Right lobe of liver (tissue), 6 donors: ENCODE results near the gene PHF2. TPM values are rescaled to one million over a fixed set of nuclear protein-coding genes. Genes with fewer than 3 reads are reported as not detected.

Experiments
- ATAC-seq, 4 donors: fragments of 200-7000 bp; cut with Tn5 transposase; one replicate each; pipeline ENCODE4 v1.9.1; 2020; ENCODE audit warnings: mild to moderate bottlenecking in 4 of 4, moderate library complexity in 4 of 4
- DNase-seq, 3 donors: peaks; one replicate each; pipeline ENCODE4 v3.0.0-alpha.2; 2020
- H3K27ac ChIP-seq, 3 donors: fragments of 200-600 bp; one replicate each; pipeline ENCODE4 v1.8.0; 2022
- H3K27me3 ChIP-seq, 2 donors: fragments of 200-600 bp; one replicate each; pipeline ENCODE4 v1.8.0; 2022
- H3K36me3 ChIP-seq, 4 donors: fragments of 200-600 bp; sonication (generic) in 1 of 4; one replicate each; pipeline versions ENCODE4 v1.5.1 to v1.8.0; 2017 to 2022; ENCODE audit warnings: control low read depth in 1 of 4
- H3K4me1 ChIP-seq, 4 donors: fragments of 200-600 bp; sonication (generic) in 1 of 4; one replicate each; pipeline versions ENCODE4 v1.5.1 to v1.8.0; 2017 to 2022; ENCODE audit warnings: control low read depth in 1 of 4
- H3K4me3 ChIP-seq, 3 donors: fragments of 200-600 bp; one replicate each; pipeline ENCODE4 v1.8.0; 2022
- H3K9me3 ChIP-seq, 4 donors: fragments of 200-600 bp; sonication (generic) in 1 of 4; one replicate each; pipeline versions ENCODE4 v1.5.1 to v1.8.0; 2017 to 2022; ENCODE audit warnings: control low read depth in 1 of 4
- CTCF ChIP-seq, 4 donors: fragments of 200-600 bp in 3 of 4; fragments of 450-650 bp in 1 of 4; IDR thresholded peaks; one replicate each; pipeline versions ENCODE4 v1.5.1 to v1.8.0; 2016 to 2022; ENCODE audit warnings: antibody characterized with exemption in 4 of 4, mild to moderate bottlenecking in 2 of 4
- POLR2A ChIP-seq: fragments of 450-650 bp; IDR thresholded peaks from one replicate; pipeline ENCODE4 v1.6.1; 2017; ENCODE audit warnings: antibody characterized with exemption, mild to moderate bottlenecking
- WGBS: methylation state at CpG from one replicate; pipeline ENCODE4 v1.1.6; 2018; ENCODE audit warnings: low coverage, low lambda C conversion rate; ENCODE audit not compliant: insufficient coverage; ENCODE audit errors: missing lambda C conversion rate; 5-methylcytosine and 5-hydroxymethylcytosine counted together
- intact Hi-C, 2 donors: fragments of 100-400 bp; cut with DNase I; formaldehyde crosslinking; loops; one replicate each; pipeline versions ENCODE4 v1.11.2 to v1.14.1; 2022
- total RNA-seq, 6 experiments: library from RNA; depleted of rRNA in 2 of 6; stranded (reverse); fragments of >200 nt in 2 of 6; fragmentation: NEBNext Ultra II Directional in 3 of 6; extraction: Animal tissue kit (Norgen Biotek cat#: 25700) in 3 of 6; gene quantifications; one replicate each; pipeline versions ENCODE4 v1.1.0 to v1.2.4, GENCODE V29; 2016 to 2023
- donor health status: DM: no; HTN: yes; CAD: no.
- donor health status: DM: no; HTN: no; CAD: no.
- donor health status: DM: no; HTN: no; CAD: no.
- donor health status: DM: no; HTN: yes; CAD: no.
- donor health status: DM: no; HTN: yes; CAD: no.

Gene PHF2
- total RNA-seq, 6 experiments from 2014 or later = 6.3 to 8.5 (median 6.8) TPM

- H3K27ac ChIP-seq = no peak overlapping the region
- WGBS = 40% methylated on average over 1 of the region's 8 CpGs
- TF ChIP-seq CTCF (IDR thresholded peaks at IDR 0.05) = no peak
- no peak for TF ChIP-seq POLR2A
- H3K4me1 ChIP-seq = peaks cover 0 to 6% (median 0%) of the 10 kb centered on the region in 4 donors
- H3K36me3 ChIP-seq = no peaks in the 10 kb centered on the region
- intact Hi-C loops = no loop called here
- no peak for DNase-seq
- no peaks in the 10 kb centered on the region for H3K9me3 ChIP-seq
- H3K27me3 ChIP-seq = no peaks in the 10 kb centered on the region
- peak in 2 of 4 donors; percentile 5 to 6 for ATAC-seq
- no peak overlapping the region for H3K4me3 ChIP-seq
These were observed 43.7 kb downstream of the PHF2 start for GRCh38 chr9:93620041-93620506.

GRCh38 chr9:93620881-93621820 lies 44.8 kb downstream of the PHF2 start:
- WGBS = 22% methylated on average over 4 of the region's 14 CpGs
- H3K4me3 ChIP-seq = no peak overlapping the region
- peak; percentile 59 to 85 (median 82) for DNase-seq

DNA sequence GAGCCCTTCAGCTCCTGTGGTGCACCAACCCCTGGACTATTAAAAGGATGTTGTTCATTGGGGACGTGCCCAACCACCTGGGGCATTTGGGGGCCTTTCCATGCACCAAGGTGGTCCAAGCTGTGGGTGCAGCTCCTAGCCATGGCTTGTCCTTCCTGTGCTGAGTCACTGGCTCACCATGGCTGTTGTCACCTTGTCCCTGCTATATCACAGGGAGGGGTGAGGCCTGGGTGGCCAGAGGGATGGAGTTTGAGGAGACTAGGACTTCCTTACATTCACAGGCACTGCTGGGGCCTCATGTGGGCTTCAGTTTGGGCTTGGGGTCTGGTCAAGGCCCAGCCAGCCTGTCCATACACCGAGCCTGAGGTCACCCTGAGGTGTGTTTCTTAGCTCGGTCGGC lies 45.5 kb downstream of the PHF2 start:
- Histone ChIP-seq H3K4me1 (peaks cover 0 to 6% (median 0%) of the 10 kb centered on the region in 4 donors), H3K36me3 (no peaks in the 10 kb centered on the region), H3K4me3 (no peak overlapping the region), H3K9me3 (no peaks in the 10 kb centered on the region), H3K27me3 (no peaks in the 10 kb centered on the region), H3K27ac (no peak overlapping the region)
- WGBS = no CpG with 5 or more reads among the region's 4 CpGs
- intact Hi-C loops = no loop called here
- DNase-seq = no peak
- ATAC-seq = no peak
- TF ChIP-seq POLR2A (no peak), CTCF (IDR thresholded peaks at IDR 0.05) (no peak)

More at GRCh38 chr9:93620881-93621820, 44.8 kb downstream of the PHF2 start:
- H3K9me3 ChIP-seq = no peaks in the 10 kb centered on the region
- no peaks in the 10 kb centered on the region for H3K36me3 ChIP-seq
- intact Hi-C loops = no loop called here
- H3K27ac ChIP-seq = no peak overlapping the region
- peaks cover 0 to 6% (median 0%) of the 10 kb centered on the region in 4 donors for H3K4me1 ChIP-seq
- no peaks in the 10 kb centered on the region for H3K27me3 ChIP-seq
- no peak for TF ChIP-seq POLR2A
- TF ChIP-seq CTCF (IDR thresholded peaks at IDR 0.05) = no peak
- ATAC-seq = peak; percentile 90 to 97 (median 94)

DNA sequence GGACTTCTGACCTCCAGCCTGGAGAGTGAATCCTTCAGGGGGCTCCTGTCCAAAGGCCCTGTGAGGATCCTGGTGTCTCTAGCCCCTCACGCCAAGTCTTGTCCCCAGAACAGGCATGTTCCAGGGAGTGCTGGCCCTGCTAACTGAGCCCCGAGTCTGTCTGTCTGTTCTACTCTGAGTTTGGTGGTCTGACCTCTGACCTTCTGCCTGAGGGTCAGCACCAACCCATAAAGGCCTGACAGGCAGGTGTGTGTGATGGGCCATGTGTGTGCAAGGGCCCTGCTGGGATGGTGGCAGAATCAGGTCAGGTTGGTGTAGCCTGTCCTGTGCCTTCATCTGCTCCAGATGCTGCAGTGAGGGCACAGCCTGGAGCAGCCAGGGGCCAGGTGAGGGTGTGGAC lies 46.3 kb downstream of the PHF2 start:
- Histone ChIP-seq H3K27me3 (no peaks in the 10 kb centered on the region), H3K4me3 (no peak overlapping the region), H3K27ac (no peak overlapping the region), H3K36me3 (no peaks in the 10 kb centered on the region), H3K4me1 (peaks cover 0 to 6% (median 0%) of the 10 kb centered on the region in 4 donors), H3K9me3 (no peaks in the 10 kb centered on the region)
- WGBS = no CpG with 5 or more reads among the region's 2 CpGs
- intact Hi-C loops = no loop called here
- no peak for TF ChIP-seq POLR2A
- no peak for TF ChIP-seq CTCF (IDR thresholded peaks at IDR 0.05)
- DNase-seq = no peak
- no peak for ATAC-seq
